ENCODE data around the gene KRTAP10-3. TPM values are rescaled to one million over a fixed set of nuclear protein-coding genes. Genes with fewer than 3 reads are reported as not detected.
A peak's percentile ranks its signal among the peaks of the same experiment; 100 is the strongest.

The KRTAP10-3 gene
- total RNA-seq, 1 experiment from 2014 or later: 0.62 TPM

- H3K9me3 ChIP-seq (ENCODE audit: low read depth, low read length, poor library complexity, severe bottlenecking): no peaks in the 10 kb centered on the region
- DNase-seq (ENCODE audit: low spot score): no peak
- TF ChIP-seq EZH2 (IDR thresholded peaks at IDR 0.05; ENCODE audit: borderline replicate concordance, low read depth, low read length, poor library complexity, severe bottlenecking) (no peak), CTCF (conservative IDR thresholded peaks at IDR 0.05; ENCODE audit: low read depth, low read length) (no peak)
- CTCF ChIA-PET: interaction anchor here (0.7 to 2.3 kb wide), 5 partner anchors 80 to 626 kb away, joined by 3 to 13 read pairs (median 3); no protein-coding TSS in a partner anchor
- H3K27ac ChIP-seq (ENCODE audit: low read depth, low read length, poor library complexity, severe bottlenecking): no peak overlapping the region
- H3K27me3 ChIP-seq (replicated peaks; ENCODE audit: insufficient read depth, low read depth, low read length, poor library complexity): no peaks in the 10 kb centered on the region
- no peak overlapping the region for H3K4me3 ChIP-seq (ENCODE audit: low read depth, low read length, poor library complexity, severe bottlenecking)
- intact Hi-C loops (cut with micrococcal nuclease; ENCODE audit: unreplicated experiment): loop anchor here (2.0 to 5.0 kb wide), 2 partner anchors 231 to 281 kb away; no protein-coding TSS in a partner anchor
- POLR2A ChIA-PET (ENCODE audit: low non-redundant PET): interaction anchor here (0.8 kb wide), 1 partner anchor 420 kb away, joined by 4 read pairs; no protein-coding TSS in a partner anchor
- H3K4me1 ChIP-seq (ENCODE audit: insufficient read depth, low read length, poor library complexity, severe bottlenecking): no peaks in the 10 kb centered on the region
- no peaks in the 10 kb centered on the region for H3K36me3 ChIP-seq (ENCODE audit: insufficient read depth, low read length, poor library complexity, severe bottlenecking)
- BruUV-seq (replicated peaks): no TSS peak
Measured at GRCh38 chr21:44511219-44511937, 47.2 kb downstream of the KRTAP10-3 start.

DNA sequence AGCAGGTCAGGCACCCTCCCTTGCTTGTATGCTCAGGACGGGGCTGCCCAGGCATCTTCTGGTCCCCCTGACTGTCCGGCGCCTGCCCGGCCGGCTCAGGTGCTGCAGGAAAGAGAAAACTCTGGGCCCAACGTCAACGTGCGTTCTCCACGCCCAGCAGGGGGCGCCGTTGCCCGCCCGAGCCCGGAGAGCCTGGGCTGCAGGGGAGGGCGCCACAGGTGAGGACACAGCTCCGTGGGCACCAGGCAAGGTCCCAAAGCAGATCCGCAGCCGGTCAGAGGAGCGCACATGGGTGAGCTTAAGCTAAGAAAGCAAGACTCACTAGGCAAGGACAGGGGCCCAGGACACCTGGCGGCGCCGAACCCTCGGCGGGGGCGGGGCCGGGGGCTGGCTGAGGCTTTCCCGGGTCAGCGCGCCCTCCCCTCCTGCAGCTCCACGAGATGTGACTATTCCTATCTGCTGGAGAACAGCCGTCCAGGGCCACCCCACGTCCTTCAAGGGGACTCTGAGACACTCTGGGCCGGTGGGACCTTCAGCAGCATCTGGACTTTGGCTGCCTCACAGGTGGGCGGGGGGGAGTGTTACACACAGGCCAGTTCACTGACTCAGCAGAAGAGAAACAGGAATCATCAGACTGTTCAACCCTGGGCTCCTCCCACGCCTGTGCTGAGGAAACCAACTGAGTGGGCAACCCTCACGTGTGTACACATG is 47.9 kb downstream of the KRTAP10-3 start:
- H3K27ac ChIP-seq (ENCODE audit: low read depth, low read length, poor library complexity, severe bottlenecking): no peak overlapping the region
- peak overlapping the region; percentile 16 for H3K4me3 ChIP-seq (ENCODE audit: low read depth, low read length, poor library complexity, severe bottlenecking)
- no peaks in the 10 kb centered on the region for H3K9me3 ChIP-seq (ENCODE audit: low read depth, low read length, poor library complexity, severe bottlenecking)
- ChIA-PET CTCF (interaction anchor here (0.7 to 2.3 kb wide), 5 partner anchors 81 to 626 kb away, joined by 3 to 13 read pairs (median 3); no protein-coding TSS in a partner anchor), POLR2A (ENCODE audit: low non-redundant PET) (interaction anchor here (0.8 kb wide), 1 partner anchor 420 kb away, joined by 4 read pairs; no protein-coding TSS in a partner anchor)
- no TSS peak for BruUV-seq (replicated peaks)
- TF ChIP-seq CTCF (conservative IDR thresholded peaks at IDR 0.05; ENCODE audit: low read depth, low read length): peak; percentile 94
- TF ChIP-seq EZH2 (IDR thresholded peaks at IDR 0.05; ENCODE audit: borderline replicate concordance, low read depth, low read length, poor library complexity, severe bottlenecking): no peak
- no peaks in the 10 kb centered on the region for H3K27me3 ChIP-seq (replicated peaks; ENCODE audit: insufficient read depth, low read depth, low read length, poor library complexity)
- no peaks in the 10 kb centered on the region for H3K36me3 ChIP-seq (ENCODE audit: insufficient read depth, low read length, poor library complexity, severe bottlenecking)
- no peaks in the 10 kb centered on the region for H3K4me1 ChIP-seq (ENCODE audit: insufficient read depth, low read length, poor library complexity, severe bottlenecking)
- DNase-seq (ENCODE audit: low spot score): peak; percentile 73
- intact Hi-C loops (cut with micrococcal nuclease; ENCODE audit: unreplicated experiment): loop anchor here (2.0 to 5.0 kb wide), 2 partner anchors 232 to 282 kb away; no protein-coding TSS in a partner anchor

DNA sequence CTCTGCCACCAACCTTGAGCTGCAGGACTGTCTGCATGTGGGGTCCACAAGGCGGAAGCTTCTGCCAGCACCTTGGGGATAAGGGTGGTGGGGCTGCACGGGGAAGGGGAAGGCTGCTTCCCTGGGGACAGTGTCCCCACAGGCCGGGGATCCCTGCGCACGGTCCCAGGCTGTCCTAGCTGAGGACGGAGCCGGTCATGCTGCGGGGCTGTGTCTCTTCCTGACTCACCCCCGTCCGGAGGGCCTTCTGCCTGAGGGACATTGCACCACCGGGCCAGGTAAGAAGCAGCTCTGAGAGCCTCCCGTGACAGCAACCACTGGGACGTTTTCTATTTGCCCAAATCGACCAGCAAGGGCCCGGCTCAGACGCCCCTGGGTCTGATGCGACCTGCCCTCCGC is 48.5 kb downstream of the KRTAP10-3 start:
- ChIA-PET CTCF (interaction anchor here (1.5 to 2.3 kb wide), 2 partner anchors 232 to 283 kb away, joined by 12 to 13 read pairs; no protein-coding TSS in a partner anchor), POLR2A (ENCODE audit: low non-redundant PET) (interaction anchor here (0.8 kb wide), 1 partner anchor 421 kb away, joined by 4 read pairs; no protein-coding TSS in a partner anchor)
- Histone ChIP-seq H3K9me3 (ENCODE audit: low read depth, low read length, poor library complexity, severe bottlenecking) (no peaks in the 10 kb centered on the region), H3K27me3 (replicated peaks; ENCODE audit: insufficient read depth, low read depth, low read length, poor library complexity) (no peaks in the 10 kb centered on the region), H3K36me3 (ENCODE audit: insufficient read depth, low read length, poor library complexity, severe bottlenecking) (no peaks in the 10 kb centered on the region), H3K4me1 (ENCODE audit: insufficient read depth, low read length, poor library complexity, severe bottlenecking) (no peaks in the 10 kb centered on the region), H3K4me3 (ENCODE audit: low read depth, low read length, poor library complexity, severe bottlenecking) (no peak overlapping the region), H3K27ac (ENCODE audit: low read depth, low read length, poor library complexity, severe bottlenecking) (no peak overlapping the region)
- no peak for DNase-seq (ENCODE audit: low spot score)
- no TSS peak for BruUV-seq (replicated peaks)
- intact Hi-C loops (cut with micrococcal nuclease; ENCODE audit: unreplicated experiment): loop anchor here (2.0 to 5.0 kb wide), 2 partner anchors 232 to 283 kb away; no protein-coding TSS in a partner anchor
- TF ChIP-seq CTCF (conservative IDR thresholded peaks at IDR 0.05; ENCODE audit: low read depth, low read length): no peak
- no peak for TF ChIP-seq EZH2 (IDR thresholded peaks at IDR 0.05; ENCODE audit: borderline replicate concordance, low read depth, low read length, poor library complexity, severe bottlenecking)

All from A673 (cell line).